A549 (cell line): ENCODE results near the gene MPC2.

Experiments used
- CHD2 ChIP-seq: fragments of 150-350 bp; IDR thresholded peaks from 2 replicates; pipeline ENCODE4 v1.6.1; 2014; ENCODE audit warnings: low read length; ENCODE audit not compliant: partially characterized antibody
- CTCF ChIP-seq: fragments of >200 bp; sonication (Bioruptor Twin); formaldehyde crosslinking; IDR thresholded peaks from 3 replicates; pipeline ENCODE4 v1.5.1; 2016
- EP300 ChIP-seq, 2 experiments: fragments of >200 bp; sonication (Bioruptor Twin); formaldehyde crosslinking; IDR thresholded peaks; 2 replicates in 1 of 2; 3 replicates in 1 of 2; pipeline ENCODE4 v1.6.1; 2016 to 2017
- ESRRA ChIP-seq: fragments of 150-350 bp; IDR thresholded peaks from 2 replicates; pipeline ENCODE4 v1.6.1; 2014; ENCODE audit warnings: mild to moderate bottlenecking, low read length, borderline replicate concordance
- FOSB ChIP-seq: fragments of 250-450 bp; sonication (Bioruptor Pico); IDR thresholded peaks from 2 replicates; pipeline ENCODE4 v1.5.0; 2020; ENCODE audit warnings: mild to moderate bottlenecking, moderate library complexity
- POLR2A ChIP-seq: IDR thresholded peaks from 2 replicates; pipeline ENCODE4 v1.6.1; 2012; ENCODE audit warnings: mild to moderate bottlenecking, low read length
- RCOR1 ChIP-seq: fragments of 150-350 bp; IDR thresholded peaks from 2 replicates; pipeline ENCODE4 v1.6.1; 2014; ENCODE audit warnings: antibody characterized with exemption, low read length, low read depth
- RFX5 ChIP-seq: fragments of 450-650 bp; IDR thresholded peaks from 2 replicates; pipeline ENCODE4 v1.7.1; 2014; ENCODE audit warnings: antibody characterized with exemption, mild to moderate bottlenecking, moderate library complexity
- TP53 ChIP-seq: fragments of 250-450 bp; sonication (Bioruptor Pico); IDR thresholded peaks from 2 replicates; pipeline ENCODE4 v1.5.0; 2021; ENCODE audit warnings: mild to moderate bottlenecking, moderate library complexity
- USF2 ChIP-seq: fragments of 450-650 bp; IDR thresholded peaks from 2 replicates; pipeline ENCODE4 v1.6.1; 2014; ENCODE audit warnings: antibody characterized with exemption
- ZC3H11A ChIP-seq: fragments of 450-650 bp; IDR thresholded peaks from 2 replicates; pipeline ENCODE4 v1.6.1; 2014; ENCODE audit warnings: antibody characterized with exemption, mild to moderate bottlenecking

GRCh38 chr1:167927046-167927754 is 9.7 kb downstream of the MPC2 start:
- no peak for TF ChIP-seq CTCF
- TF ChIP-seq CHD2: no peak
- TF ChIP-seq POLR2A: no peak
- no peak for TF ChIP-seq FOSB (CRISPR knock-in tag)
- TF ChIP-seq RCOR1: no peak
- no peak for TF ChIP-seq ZC3H11A
- no peak for TF ChIP-seq ESRRA
- TF ChIP-seq EP300 (IDR thresholded peaks at IDR 0.05): no peak
- TF ChIP-seq TP53 (CRISPR knock-in tag): no peak
- TF ChIP-seq USF2: no peak
- TF ChIP-seq RFX5: no peak
